Common myeloid progenitor, CD34-positive (primary cell): ENCODE data around the gene NFE2.
A peak's percentile ranks its signal among the peaks of the same experiment; 100 is the strongest.

Experiments
- CTCF ChIA-PET: fragments of 350-600 bp; sonication (Branson Sonifier 250); formaldehyde crosslinking; loops from one replicate; lab custom pipeline; 2021; ENCODE audit warnings: antibody characterized with exemption; lab: Charles Lee
- POLR2A ChIA-PET: fragments of 350-600 bp; sonication (Branson Sonifier 250); formaldehyde crosslinking; loops from one replicate; lab custom pipeline; 2021; ENCODE audit warnings: antibody characterized with exemption; lab: Charles Lee
- DNase-seq, 3 donors: peaks; one replicate each; pipeline versions ENCODE4 v3.0.0 to v3.0.0-alpha.2; 2013
- H3K27ac ChIP-seq, 2 experiments: 1 replicate in 1 of 2; 2 replicates in 1 of 2; pipeline ENCODE4 v1.7.0; 2013; ENCODE audit warnings: inconsistent platforms in 2 of 2, low read length in 2 of 2, mild to moderate bottlenecking in 2 of 2, low read depth in 1 of 2, moderate library complexity in 1 of 2; ENCODE audit not compliant: severe bottlenecking in 2 of 2, insufficient read depth in 1 of 2, poor library complexity in 1 of 2
- H3K27me3 ChIP-seq, 5 experiments: replicated peaks in 2 of 5; 1 replicate in 3 of 5; 2 replicates in 2 of 5; pipeline versions ENCODE4 v1.6.1 to v1.7.0; 2013; ENCODE audit warnings: low read length in 4 of 5, mild to moderate bottlenecking in 2 of 5, moderate library complexity in 2 of 5, inconsistent platforms in 1 of 5; ENCODE audit not compliant: insufficient read depth in 5 of 5, control insufficient read depth in 4 of 5
- H3K36me3 ChIP-seq, 4 experiments: 1 replicate in 2 of 4; 2 replicates in 2 of 4; pipeline versions ENCODE4 v1.6.1 to v1.7.0; 2013; ENCODE audit warnings: low read length in 3 of 4, control low read depth in 1 of 4, mild to moderate bottlenecking in 1 of 4; ENCODE audit not compliant: control insufficient read depth in 4 of 4, insufficient read depth in 4 of 4
- H3K4me1 ChIP-seq, 4 experiments: 1 replicate in 3 of 4; 2 replicates in 1 of 4; pipeline versions ENCODE4 v1.6.1 to v1.7.1; 2013; ENCODE audit warnings: low read length in 3 of 4, mild to moderate bottlenecking in 3 of 4, control low read depth in 1 of 4, inconsistent platforms in 1 of 4, moderate library complexity in 1 of 4; ENCODE audit not compliant: control insufficient read depth in 4 of 4, insufficient read depth in 4 of 4; ENCODE audit errors: control extremely low read depth in 1 of 4
- H3K4me3 ChIP-seq, 7 experiments: 1 replicate in 4 of 7; 2 replicates in 3 of 7; pipeline versions ENCODE4 v1.5.1 to v1.7.0; 2013; ENCODE audit warnings: mild to moderate bottlenecking in 7 of 7, low read length in 6 of 7, moderate library complexity in 6 of 7, inconsistent platforms in 2 of 7, low read depth in 2 of 7, control low read depth in 1 of 7; ENCODE audit not compliant: insufficient read depth in 4 of 7, control insufficient read depth in 1 of 7; ENCODE audit errors: extremely low read depth in 1 of 7
- H3K9me3 ChIP-seq, 5 experiments: 1 replicate in 4 of 5; 2 replicates in 1 of 5; pipeline versions ENCODE4 v1.6.1 to v1.7.1; 2013; ENCODE audit warnings: low read length in 4 of 5, mild to moderate bottlenecking in 2 of 5, inconsistent platforms in 1 of 5, low read depth in 1 of 5, moderate library complexity in 1 of 5; ENCODE audit not compliant: control insufficient read depth in 4 of 5, insufficient read depth in 2 of 5; ENCODE audit errors: control extremely low read depth in 1 of 5
- WGBS: methylation state at CpG from one replicate; pipeline ENCODE4 v1.1.5; 2013; ENCODE audit not compliant: insufficient coverage; 5-methylcytosine and 5-hydroxymethylcytosine counted together

NFE2 gene

GRCh38 chr12:54258201-54258681 lies 42.6 kb downstream of the NFE2 start:
- DNase-seq = no peak
- Histone ChIP-seq H3K4me3 (peak overlapping the region in 1 of 7 experiments; percentile 80), H3K9me3 (no peaks in the 10 kb centered on the region), H3K27ac (peak overlapping the region in 1 of 2 experiments; percentile 90), H3K36me3 (peaks cover 2 to 35% (median 21%) of the 10 kb centered on the region in 4 experiments), H3K27me3 (no peaks in the 10 kb centered on the region), H3K4me1 (peaks cover 27 to 55% (median 45%) of the 10 kb centered on the region in 4 experiments)
- ChIA-PET POLR2A (interaction anchor here (2.5 kb wide), 1 partner anchor 22 kb away, joined by 18 read pairs; the partner anchor contains the start of genes CBX5 and HNRNPA1), CTCF (interaction anchor here (0.7 to 1.9 kb wide), 10 partner anchors 18 to 189 kb away, joined by 3 to 8 read pairs (median 3); no protein-coding TSS in a partner anchor)

- Histone ChIP-seq H3K9me3 (no peaks in the 10 kb centered on the region), H3K4me3 (no peak overlapping the region), H3K4me1 (peaks cover 22 to 49% (median 38%) of the 10 kb centered on the region in 4 experiments), H3K27me3 (no peaks in the 10 kb centered on the region), H3K36me3 (peaks cover 2 to 41% (median 25%) of the 10 kb centered on the region in 4 experiments), H3K27ac (peak overlapping the region in 1 of 2 experiments; percentile 31)
- no peak for DNase-seq
- ChIA-PET CTCF (interaction anchor here (0.9 to 1.7 kb wide), 2 partner anchors 10 to 42 kb away, joined by 3 to 4 read pairs; no protein-coding TSS in a partner anchor), POLR2A (no interaction called here)
- WGBS = 100% methylated on average over 3 of the region's 8 CpGs
These were observed 43.5 kb downstream of the NFE2 start for GRCh38 chr12:54257332-54257731.

GRCh38 chr12:54253240-54253639 lies 47.6 kb downstream of the NFE2 start:
- POLR2A ChIA-PET = interaction anchor here (1.0 kb wide), 1 partner anchor 41 kb away, joined by 3 read pairs; no protein-coding TSS in a partner anchor

GRCh38 chr12:54251667-54252284 lies 49.0 kb downstream of the NFE2 start:
- Histone ChIP-seq H3K4me3 (no peak overlapping the region), H3K4me1 (no peaks in the 10 kb centered on the region), H3K27me3 (no peaks in the 10 kb centered on the region), H3K9me3 (no peaks in the 10 kb centered on the region), H3K36me3 (peaks cover 7 to 60% (median 38%) of the 10 kb centered on the region in 4 experiments), H3K27ac (no peak overlapping the region)
- ChIA-PET CTCF (interaction anchor here (0.7 to 4.5 kb wide), 32 partner anchors 10 to 202 kb away, joined by 3 to 49 read pairs (median 4); partner anchors contain the start of genes CBX5, COPZ1 and NFE2), POLR2A (interaction anchor here (0.9 to 1.6 kb wide), 3 partner anchors 18 to 35 kb away, joined by 3 to 5 read pairs (median 3); partner anchors contain the start of genes CBX5 and HNRNPA1)
- peak; percentile 62 to 82 (median 79) for DNase-seq
- no CpG with 5 or more reads among the region's 1 CpG for WGBS

More at GRCh38 chr12:54253240-54253639, 47.6 kb downstream of the NFE2 start:
- no peak for DNase-seq
- H3K36me3 ChIP-seq = peaks cover 2 to 57% (median 38%) of the 10 kb centered on the region in 4 experiments
- H3K27ac ChIP-seq = no peak overlapping the region
- H3K9me3 ChIP-seq = no peaks in the 10 kb centered on the region
- CTCF ChIA-PET = interaction anchor here (1.0 to 4.5 kb wide), 12 partner anchors 9 to 200 kb away, joined by 3 to 49 read pairs (median 10); no protein-coding TSS in a partner anchor
- H3K4me1 ChIP-seq = peaks cover 2 to 12% (median 9%) of the 10 kb centered on the region in 4 experiments
- no CpG with 5 or more reads among the region's 4 CpGs for WGBS
- H3K27me3 ChIP-seq = no peaks in the 10 kb centered on the region
- H3K4me3 ChIP-seq = no peak overlapping the region

GRCh38 chr12:54249489-54249888 lies 51.3 kb downstream of the NFE2 start:
- Histone ChIP-seq H3K9me3 (no peaks in the 10 kb centered on the region), H3K27me3 (no peaks in the 10 kb centered on the region), H3K4me3 (no peak overlapping the region), H3K36me3 (peaks cover 9 to 63% (median 39%) of the 10 kb centered on the region in 4 experiments), H3K4me1 (no peaks in the 10 kb centered on the region), H3K27ac (no peak overlapping the region)
- POLR2A ChIA-PET = no interaction called here
- CTCF ChIA-PET = interaction anchor here (0.6 to 3.8 kb wide), 8 partner anchors 8 to 119 kb away, joined by 3 to 23 read pairs (median 4); no protein-coding TSS in a partner anchor
- no CpG with 5 or more reads among the region's 5 CpGs for WGBS
- no peak for DNase-seq

- Histone ChIP-seq H3K36me3 (peaks cover 12 to 72% (median 48%) of the 10 kb centered on the region in 4 experiments), H3K4me1 (no peaks in the 10 kb centered on the region), H3K9me3 (no peaks in the 10 kb centered on the region), H3K27ac (no peak overlapping the region), H3K27me3 (no peaks in the 10 kb centered on the region), H3K4me3 (no peak overlapping the region)
- ChIA-PET POLR2A (no interaction called here), CTCF (interaction anchor here (0.6 to 1.0 kb wide), 2 partner anchors 26 to 125 kb away, joined by 3 to 6 read pairs; no protein-coding TSS in a partner anchor)
- no peak for DNase-seq
- WGBS = 95% methylated on average over 4 of the region's 6 CpGs
These were observed 54.7 kb downstream of the NFE2 start for GRCh38 chr12:54246011-54246641.
